K562 (cell line): ENCODE results near the gene ABCC11. TPM values are rescaled to one million over a fixed set of nuclear protein-coding genes. Genes with fewer than 3 reads are reported as not detected.

Experiments used
- ATAC-seq: fragments of 200-7000 bp; cut with Tn5 transposase; 3 replicates; pipeline ENCODE4 v1.9.1; 2020; ENCODE audit warnings: moderate library complexity
- BruUV-seq: library from RNA; stranded (reverse); fragments of 400-500 nt; replicated peaks from 2 replicates; lab custom pipeline; 2021; lab: Mats Ljungman, UMichigan
- CTCF ChIA-PET: fragments of 300-600 bp; formaldehyde crosslinking; extraction: SDS; loops from one replicate; lab custom pipeline; 2021; ENCODE audit warnings: low intra/inter-chr PET ratio; lab: Yijun Ruan, JAX
- POLR2A ChIA-PET: fragments of 300-600, 350-650 bp; sonication (Branson Sonifier 250); formaldehyde crosslinking; extraction: SDS; loops from one replicate; lab custom pipeline; 2021; ENCODE audit warnings: antibody characterized with exemption, inconsistent platforms; lab: Yijun Ruan, JAX
- DNase-seq, 4 experiments: peaks; one replicate each; pipeline versions ENCODE4 v3.0.0 to v3.0.0-alpha.2; 2011 to 2018; ENCODE audit warnings: low spot score in 3 of 4, mixed read lengths in 3 of 4; ENCODE audit errors: extremely low read depth in 1 of 4
- FAIRE-seq: peaks from 2 replicates; lab custom pipeline; 2011; peaks lifted over from hg19 to GRCh38; lab: Jason Lieb, UNC
- H2AFZ ChIP-seq: 2 replicates; pipeline ENCODE4 v1.6.0; 2011; ENCODE audit warnings: low read depth, low read length, control low read depth, inconsistent platforms
- H3K27ac ChIP-seq: fragments of 200-600 bp; 3 replicates; pipeline ENCODE4 v1.8.0; 2011; ENCODE audit warnings: low read depth, mild to moderate bottlenecking, control low read depth, inconsistent platforms, low read length, moderate library complexity, mixed read lengths; ENCODE audit errors: extremely low read depth
- H3K27me3 ChIP-seq, 2 experiments: fragments of 300-600 bp in 1 of 2; 2 replicates in 1 of 2; 3 replicates in 1 of 2; pipeline versions ENCODE4 v1.6.0 to v1.8.0; 2011; ENCODE audit warnings: inconsistent platforms in 2 of 2, low read length in 2 of 2, mild to moderate bottlenecking in 1 of 2, mixed read lengths in 1 of 2, moderate library complexity in 1 of 2; ENCODE audit not compliant: control insufficient read depth in 2 of 2, insufficient read depth in 2 of 2
- H3K36me3 ChIP-seq: fragments of 300-600 bp; 3 replicates; pipeline ENCODE4 v1.8.0; 2011; ENCODE audit warnings: mild to moderate bottlenecking, low read length, inconsistent platforms; ENCODE audit not compliant: control insufficient read depth, insufficient read depth
- H3K4me1 ChIP-seq, 2 experiments: fragments of 200-600 bp in 1 of 2; replicated peaks in 1 of 2; 2 replicates in 1 of 2; 3 replicates in 1 of 2; pipeline versions ENCODE4 v1.5.1 to v1.8.0; 2011; ENCODE audit warnings: inconsistent platforms in 2 of 2, low read length in 2 of 2, mild to moderate bottlenecking in 1 of 2, mixed read lengths in 1 of 2, moderate library complexity in 1 of 2; ENCODE audit not compliant: control insufficient read depth in 2 of 2, insufficient read depth in 2 of 2
- H3K4me2 ChIP-seq: 2 replicates; pipeline ENCODE4 v1.6.1; 2011; ENCODE audit warnings: low read length, control low read depth, inconsistent platforms, mixed read lengths; ENCODE audit not compliant: insufficient read depth
- H3K4me3 ChIP-seq: fragments of 200-600 bp; sonication (generic), shearing (Covaris generic); 2 replicates; pipeline ENCODE4 v1.5.1; 2016; ENCODE audit warnings: control low read depth, inconsistent platforms
- H3K79me2 ChIP-seq: fragments of 200-600 bp; 3 replicates; pipeline ENCODE4 v1.8.0; 2011; ENCODE audit warnings: low read length, inconsistent platforms; ENCODE audit not compliant: control insufficient read depth, insufficient read depth
- H3K9ac ChIP-seq, 2 experiments: 2 replicates each; pipeline versions ENCODE4 v1.6.0 to v1.6.1; 2011; ENCODE audit warnings: low read depth in 2 of 2, low read length in 2 of 2, control low read depth in 1 of 2, inconsistent platforms in 1 of 2, mild to moderate bottlenecking in 1 of 2, mixed read lengths in 1 of 2; ENCODE audit not compliant: insufficient read depth in 1 of 2
- H3K9me1 ChIP-seq: one replicate; pipeline ENCODE4 v1.6.0; 2011; ENCODE audit warnings: inconsistent platforms, mild to moderate bottlenecking, low read length, moderate library complexity; ENCODE audit not compliant: control insufficient read depth, insufficient read depth
- H3K9me3 ChIP-seq: replicated peaks from 2 replicates; pipeline ENCODE4 v1.5.1; 2011; ENCODE audit warnings: low read depth, low read length, inconsistent platforms; ENCODE audit not compliant: control insufficient read depth, insufficient read depth
- H4K20me1 ChIP-seq: replicated peaks from 2 replicates; pipeline ENCODE4 v1.6.1; 2011; ENCODE audit warnings: low read length, inconsistent platforms, mixed read lengths; ENCODE audit not compliant: control insufficient read depth, insufficient read depth
- PHF8 ChIP-seq: fragments of 200-600 bp; sonication (generic); IDR thresholded peaks from 2 replicates; pipeline ENCODE4 v1.6.1; 2012; ENCODE audit warnings: mixed run types, mild to moderate bottlenecking, inconsistent platforms, low read length, moderate library complexity, borderline replicate concordance
- SAP30 ChIP-seq: fragments of 200-600 bp; sonication (generic); IDR thresholded peaks from 2 replicates; pipeline ENCODE4 v1.6.1; 2012; ENCODE audit warnings: borderline replicate concordance, low read depth, mild to moderate bottlenecking, moderate library complexity, low read length, control low read depth, inconsistent platforms; ENCODE audit not compliant: insufficient read depth, poor library complexity, severe bottlenecking
- SIX5 ChIP-seq, 2 experiments: IDR thresholded peaks; 2 replicates each; pipeline ENCODE4 v1.6.1; 2011; ENCODE audit warnings: low read length in 2 of 2, borderline replicate concordance in 1 of 2, low read depth in 1 of 2, mild to moderate bottlenecking in 1 of 2, moderate library complexity in 1 of 2; ENCODE audit not compliant: insufficient read depth in 1 of 2
- WGBS: fragments of 100-300 bp; shearing (Covaris generic); methylation state at CpG from one replicate; pipeline ENCODE4 v1.1.6; 2016; ENCODE audit warnings: low coverage, mixed read lengths; ENCODE audit not compliant: insufficient coverage; ENCODE audit errors: missing lambda C conversion rate; 5-methylcytosine and 5-hydroxymethylcytosine counted together
- in situ Hi-C: fragments of 300-500 bp; cut with MboI; formaldehyde crosslinking; loops from 4 replicates; pipeline ENCODE4 v1.15.0; 2018; ENCODE audit warnings: inconsistent platforms, mixed read lengths
- intact Hi-C: fragments of 100-400 bp; cut with micrococcal nuclease; formaldehyde crosslinking; loops from 2 replicates; pipeline ENCODE4 v1.14.2; 2022
- polyA plus RNA-seq, 8 experiments: library from polyadenylated mRNA; depleted of rRNA in 4 of 8; stranded (reverse) in 5 of 8; unstranded in 3 of 8; fragments of >200 nt; fragmentation: Nextera tagmentation in 2 of 8; fragmentation: Illumina TruSeq in 1 of 8; extraction: Ambion mirVana in 2 of 8; extraction: Trizol in 1 of 8; gene quantifications; 2 replicates each; pipeline versions ENCODE4 v1.2.1 to v1.2.3, GENCODE V29; 2011 to 2014; ENCODE audit warnings: inconsistent platforms in 1 of 8, missing spikeins in 1 of 8
- total RNA-seq, 7 experiments: library from RNA; depleted of rRNA in 6 of 7; stranded (reverse); fragments of >200 nt in 6 of 7; fragmentation: Illumina TruSeq in 2 of 7; extraction: Trizol in 2 of 7; gene quantifications; 2 replicates each; pipeline versions ENCODE4 v1.2.1 to v1.2.3, GENCODE V29; 2011 to 2021; ENCODE audit warnings: low replicate concordance in 1 of 7

The ABCC11 gene
- total and polyA plus RNA-seq, 9 of the 15 experiments (the other 6 are each of a cell fraction or from before 2014, with no cell fraction given), result 0.04 to 0.14 (median 0.04) TPM; not detected in 6

GRCh38 chr16:48176635-48177408 lies 70.5 kb downstream of the ABCC11 start:
- no peak overlapping the region for H3K4me3 ChIP-seq
- H3K4me1 ChIP-seq, result no peaks in the 10 kb centered on the region
- no peaks in the 10 kb centered on the region for H3K9me3 ChIP-seq
- CTCF ChIA-PET, result no interaction called here
- TF ChIP-seq SAP30 (no peak), PHF8 (no peak), SIX5 (IDR thresholded peaks at IDR 0.05; ENCODE audit: borderline replicate concordance in 1 of 2, insufficient read depth in 1 of 2, low read depth in 1 of 2, low read length in 2 of 2) (no peak)
- in situ Hi-C loops, result no loop called here
- POLR2A ChIA-PET, result interaction anchor here (0.7 kb wide), 1 partner anchor 282 kb away, joined by 3 read pairs; no protein-coding TSS in a partner anchor
- 3% methylated on average over 20 of the region's 20 CpGs for WGBS
- H2AFZ ChIP-seq, result no peak overlapping the region
- peaks cover 9 to 44% of the 10 kb centered on the region in 2 experiments; a peak in 4 of 5 replicates for H3K27me3 ChIP-seq
- H3K9ac ChIP-seq, result no peak overlapping the region
- no peak overlapping the region for H3K4me2 ChIP-seq
- H4K20me1 ChIP-seq, result peaks cover 4% of the 10 kb centered on the region; the same call in 1 of the 2 replicates
- H3K36me3 ChIP-seq, result no peaks in the 10 kb centered on the region
- no peaks in the 10 kb centered on the region for H3K79me2 ChIP-seq
- no peak for FAIRE-seq
- H3K9me1 ChIP-seq, result no peaks in the 10 kb centered on the region
- ATAC-seq, result no peak
- peak in 1 of 4 experiments; percentile 23 for DNase-seq
- no peak overlapping the region for H3K27ac ChIP-seq
- no TSS peak for BruUV-seq
- intact Hi-C loops, result no loop called here
